Karpas-422 (cell line): ENCODE measurements around the gene CACNA1H. TPM values are rescaled to one million over a fixed set of nuclear protein-coding genes. Genes with fewer than 3 reads are reported as not detected.

Experiments used
- DNase-seq: peaks from one replicate; pipeline ENCODE4 v3.0.0-alpha.2; 2015
- H2AFZ ChIP-seq: fragments of 200-600 bp; sonication (generic); 2 replicates; pipeline ENCODE4 v1.6.1; 2014; ENCODE audit warnings: antibody characterized with exemption, low read length, mixed read lengths
- H3K27ac ChIP-seq: fragments of 200-600 bp; sonication (generic); 2 replicates; pipeline ENCODE4 v1.5.1; 2014; ENCODE audit warnings: mild to moderate bottlenecking, low read length, moderate library complexity
- H3K27me3 ChIP-seq: fragments of 200-600 bp; sonication (generic); 2 replicates; pipeline ENCODE4 v1.6.1; 2014; ENCODE audit warnings: low read length, mixed read lengths
- H3K36me3 ChIP-seq: fragments of 200-600 bp; sonication (generic); 2 replicates; pipeline ENCODE4 v1.6.1; 2014; ENCODE audit warnings: low read length, mixed read lengths; ENCODE audit not compliant: insufficient read depth
- H3K4me1 ChIP-seq: fragments of 200-600 bp; sonication (generic); 2 replicates; pipeline ENCODE4 v1.6.1; 2014; ENCODE audit warnings: mild to moderate bottlenecking, low read length, mixed read lengths
- H3K4me2 ChIP-seq: fragments of 200-600 bp; sonication (generic); 2 replicates; pipeline ENCODE4 v1.6.1; 2014; ENCODE audit warnings: low read length, low read depth, mild to moderate bottlenecking; ENCODE audit not compliant: poor library complexity, severe bottlenecking
- H3K4me3 ChIP-seq: fragments of 200-600 bp; sonication (generic); 2 replicates; pipeline ENCODE4 v1.5.1; 2014; ENCODE audit warnings: mild to moderate bottlenecking, antibody characterized with exemption, low read length, mixed read lengths
- H3K79me2 ChIP-seq: fragments of 200-600 bp; sonication (generic); 2 replicates; pipeline ENCODE4 v1.6.1; 2014; ENCODE audit warnings: mild to moderate bottlenecking, low read length, mixed read lengths
- H3K9ac ChIP-seq: fragments of 200-600 bp; sonication (generic); 2 replicates; pipeline ENCODE4 v1.6.0; 2014; ENCODE audit warnings: low read length
- H3K9me2 ChIP-seq: fragments of 200-600 bp; sonication (generic), shearing (Covaris generic); replicated peaks from 2 replicates; pipeline ENCODE4 v1.6.0; 2014; ENCODE audit warnings: mild to moderate bottlenecking, low read length, moderate library complexity; ENCODE audit not compliant: insufficient read depth
- H3K9me3 ChIP-seq: fragments of 300-700, 200-600 bp; sonication (generic); 2 replicates; pipeline ENCODE4 v1.6.1; 2014; ENCODE audit warnings: low read length, mixed read lengths
- H4K20me1 ChIP-seq: fragments of 200-600 bp; sonication (generic); 2 replicates; pipeline ENCODE4 v1.6.1; 2014; ENCODE audit warnings: mild to moderate bottlenecking, antibody characterized with exemption, low read length, low read depth; ENCODE audit not compliant: insufficient read depth
- total RNA-seq: library from RNA; depleted of rRNA; stranded (reverse); fragments of >200 nt; shearing (Covaris generic); gene quantifications from 2 replicates; pipeline ENCODE4 v1.2.3, GENCODE V29; 2014; ENCODE audit warnings: low replicate concordance

Gene CACNA1H
- total RNA-seq, 1 experiment from 2014 or later: not detected

DNA sequence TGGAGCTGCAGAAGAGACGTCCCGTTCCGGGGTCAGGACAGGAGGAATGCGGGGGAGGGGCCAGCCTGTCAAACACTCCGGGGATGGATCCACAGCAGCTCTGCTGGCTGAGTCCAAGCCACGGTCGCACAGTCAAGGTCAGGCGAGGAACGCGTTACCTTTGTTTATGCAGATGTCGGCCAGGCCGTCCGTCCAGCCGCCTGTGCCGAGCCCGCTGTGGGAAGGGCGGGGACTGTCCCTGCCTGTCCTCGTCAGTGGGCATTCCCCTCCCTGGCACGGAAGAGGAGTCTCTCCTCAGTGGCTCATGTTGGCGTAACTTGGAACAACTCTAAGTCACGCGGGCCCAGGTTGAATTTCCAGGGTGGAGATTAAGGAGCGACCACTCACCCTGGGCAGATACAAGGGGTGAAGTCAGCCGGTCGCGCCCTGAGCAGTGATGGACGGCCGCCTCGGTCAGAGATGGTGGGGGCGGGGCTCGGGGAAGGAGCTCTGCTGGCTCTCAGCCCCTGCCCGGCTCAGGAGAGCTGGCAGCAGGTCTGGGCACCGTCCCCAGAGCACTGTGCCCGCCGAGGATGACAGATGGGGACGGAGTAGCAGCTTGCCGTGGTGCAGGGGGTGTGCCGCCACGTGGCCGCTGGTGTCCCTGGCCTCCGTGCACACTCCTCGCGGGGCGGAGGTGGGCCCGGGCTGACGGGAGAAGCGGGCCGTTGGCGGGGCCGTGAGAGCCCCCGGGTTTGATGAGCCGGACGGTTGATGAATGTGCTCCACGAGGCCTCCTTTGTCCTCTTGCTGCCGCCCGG is 7.3 kb downstream of the CACNA1H start:
- no peak for DNase-seq
- Histone ChIP-seq H3K27ac (no peak overlapping the region), H4K20me1 (no peaks in the 10 kb centered on the region), H3K9me3 (no peaks in the 10 kb centered on the region), H3K4me3 (no peak overlapping the region), H3K9ac (no peak overlapping the region), H3K27me3 (no peaks in the 10 kb centered on the region), H3K36me3 (no peaks in the 10 kb centered on the region), H2AFZ (no peak overlapping the region), H3K79me2 (no peaks in the 10 kb centered on the region), H3K4me2 (no peak overlapping the region), H3K4me1 (no peaks in the 10 kb centered on the region), H3K9me2 (no peaks in the 10 kb centered on the region)

DNA sequence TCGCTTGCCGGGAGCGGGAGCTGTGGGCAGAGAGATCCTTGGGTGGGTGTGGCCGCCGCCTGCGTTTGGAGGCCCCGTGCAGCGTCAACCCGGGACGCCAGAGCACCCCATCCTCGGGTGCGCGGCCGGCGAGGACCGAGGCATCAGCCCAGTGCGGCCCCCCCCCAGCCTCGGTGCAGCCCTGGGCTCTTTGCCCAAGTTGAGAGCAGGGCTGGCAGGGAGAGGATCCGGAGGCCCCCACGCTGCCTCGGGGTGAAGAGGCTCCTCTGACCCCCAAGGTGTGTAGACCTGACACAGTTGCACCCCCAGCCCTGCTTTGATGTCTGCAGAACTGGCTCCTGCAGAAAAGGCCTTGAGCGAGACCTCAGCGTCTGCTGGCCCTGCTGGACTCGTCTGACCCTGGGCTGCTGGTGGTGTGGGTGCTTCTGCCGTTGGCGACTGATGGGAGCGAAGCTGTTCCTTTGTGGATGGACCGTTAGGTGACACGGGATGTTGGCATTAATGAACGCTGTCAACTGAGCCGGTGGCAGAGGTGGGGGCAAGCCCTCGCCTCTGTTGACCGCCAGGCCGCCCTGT is 8.0 kb downstream of the CACNA1H start:
- H3K4me2 ChIP-seq: no peak overlapping the region
- no peak overlapping the region for H3K4me3 ChIP-seq
- no peaks in the 10 kb centered on the region for H3K9me2 ChIP-seq
- no peaks in the 10 kb centered on the region for H3K9me3 ChIP-seq
- H3K36me3 ChIP-seq: no peaks in the 10 kb centered on the region
- no peaks in the 10 kb centered on the region for H4K20me1 ChIP-seq
- H2AFZ ChIP-seq: no peak overlapping the region
- no peak overlapping the region for H3K9ac ChIP-seq
- no peaks in the 10 kb centered on the region for H3K27me3 ChIP-seq
- no peaks in the 10 kb centered on the region for H3K4me1 ChIP-seq
- H3K79me2 ChIP-seq: no peaks in the 10 kb centered on the region
- DNase-seq: no peak
- H3K27ac ChIP-seq: no peak overlapping the region

DNA sequence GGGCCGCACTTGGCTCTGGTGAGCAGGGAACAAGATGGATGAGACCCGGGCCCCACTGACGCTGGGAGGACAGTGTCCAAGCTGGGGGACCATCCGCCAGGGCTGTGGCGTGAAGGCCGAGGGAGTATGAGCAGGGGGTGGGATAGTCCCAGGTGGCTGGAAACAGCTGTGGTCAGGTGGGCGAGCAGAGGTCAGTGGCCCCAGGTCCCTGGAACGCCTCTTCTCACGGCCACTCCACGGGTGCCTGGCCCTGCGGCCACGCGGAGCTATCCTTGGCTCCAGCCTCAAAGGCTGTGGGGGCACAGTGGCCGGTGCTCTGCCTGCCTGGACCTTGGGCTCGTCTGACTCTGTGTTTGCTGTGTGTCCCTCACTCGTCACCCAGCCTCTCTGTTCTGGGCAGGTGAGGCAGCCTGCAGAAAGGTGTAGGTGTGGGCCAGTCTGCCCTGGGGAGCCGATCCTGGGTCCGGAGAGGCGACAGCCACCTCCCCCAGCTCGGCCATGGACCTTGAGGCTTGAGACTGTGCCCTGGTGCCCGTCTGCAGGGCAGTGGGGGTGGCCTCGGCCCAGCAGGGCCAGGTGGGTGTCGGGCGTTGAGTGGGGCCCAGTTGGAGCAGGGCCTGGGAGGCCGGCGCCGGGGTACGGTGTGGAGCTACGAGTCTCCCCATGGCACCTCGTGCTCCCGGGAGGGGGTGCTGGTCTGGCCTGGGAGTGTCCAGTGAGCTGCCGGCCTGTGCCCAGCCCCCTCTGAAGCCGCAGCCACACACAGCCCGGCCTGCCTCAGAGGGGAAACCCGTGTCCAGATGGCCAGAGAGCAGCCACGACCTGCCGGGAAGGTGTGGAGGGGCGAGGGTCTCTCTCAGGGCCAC is 10.0 kb downstream of the CACNA1H start:
- no peaks in the 10 kb centered on the region for H4K20me1 ChIP-seq
- no peaks in the 10 kb centered on the region for H3K9me2 ChIP-seq
- H2AFZ ChIP-seq: no peak overlapping the region
- no peaks in the 10 kb centered on the region for H3K79me2 ChIP-seq
- no peak overlapping the region for H3K27ac ChIP-seq
- H3K4me2 ChIP-seq: no peak overlapping the region
- H3K27me3 ChIP-seq: no peaks in the 10 kb centered on the region
- H3K9me3 ChIP-seq: no peaks in the 10 kb centered on the region
- no peak overlapping the region for H3K4me3 ChIP-seq
- no peak overlapping the region for H3K9ac ChIP-seq
- H3K36me3 ChIP-seq: no peaks in the 10 kb centered on the region
- no peaks in the 10 kb centered on the region for H3K4me1 ChIP-seq
- no peak for DNase-seq

DNA sequence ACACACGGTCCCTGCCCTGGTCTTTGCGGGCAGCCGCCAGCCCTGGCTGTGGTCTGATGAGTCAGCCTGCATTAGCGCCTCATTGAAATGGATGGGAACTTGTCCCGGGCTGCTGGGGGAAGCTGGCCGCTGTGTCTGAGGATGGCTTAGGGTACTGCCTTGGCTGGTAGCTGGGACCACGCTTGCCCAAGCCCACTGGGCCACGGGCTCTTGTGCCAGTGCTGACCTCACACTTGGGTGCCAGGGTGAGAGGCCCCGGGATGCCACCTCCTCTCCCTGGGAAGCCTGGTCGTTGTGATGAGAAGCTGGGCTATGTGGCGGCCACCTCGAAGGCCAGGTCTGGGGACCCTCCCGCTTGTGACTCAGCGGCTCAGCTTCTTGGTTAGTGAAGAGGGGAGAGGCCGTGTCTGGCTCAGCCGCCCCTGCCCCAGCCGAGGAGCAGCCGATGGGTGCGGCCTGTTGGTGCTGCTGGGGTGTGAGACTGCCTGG is 10.7 kb downstream of the CACNA1H start:
- H3K79me2 ChIP-seq: no peaks in the 10 kb centered on the region
- H3K9me3 ChIP-seq: no peaks in the 10 kb centered on the region
- no peaks in the 10 kb centered on the region for H3K4me1 ChIP-seq
- H3K9ac ChIP-seq: no peak overlapping the region
- no peaks in the 10 kb centered on the region for H3K9me2 ChIP-seq
- H4K20me1 ChIP-seq: no peaks in the 10 kb centered on the region
- no peak overlapping the region for H3K4me3 ChIP-seq
- no peak overlapping the region for H2AFZ ChIP-seq
- H3K27me3 ChIP-seq: no peaks in the 10 kb centered on the region
- DNase-seq: no peak
- H3K27ac ChIP-seq: no peak overlapping the region
- H3K36me3 ChIP-seq: no peaks in the 10 kb centered on the region
- H3K4me2 ChIP-seq: no peak overlapping the region

DNA sequence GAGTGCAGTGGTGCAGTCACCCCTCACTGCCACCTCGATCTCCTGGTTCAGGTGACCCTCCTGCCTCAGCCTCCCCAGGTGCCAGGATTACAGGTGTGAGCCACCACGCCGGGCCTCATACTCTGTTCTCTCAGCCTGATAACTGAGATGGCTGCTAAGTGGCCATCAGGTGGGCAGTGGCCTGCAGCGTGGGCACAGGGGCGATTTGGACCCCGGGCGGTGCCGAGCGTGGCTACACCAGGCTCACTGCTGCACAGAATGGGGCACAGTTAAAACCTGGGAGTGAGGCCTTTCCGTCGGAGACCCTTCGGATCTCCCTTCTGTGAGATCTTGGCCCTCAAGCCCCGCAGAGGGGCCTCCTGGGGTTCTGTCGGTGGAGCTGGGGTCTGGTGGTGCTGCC is 11.5 kb downstream of the CACNA1H start:
- no peaks in the 10 kb centered on the region for H3K9me2 ChIP-seq
- H3K4me1 ChIP-seq: no peaks in the 10 kb centered on the region
- H3K9me3 ChIP-seq: no peaks in the 10 kb centered on the region
- no peak overlapping the region for H3K4me2 ChIP-seq
- H4K20me1 ChIP-seq: no peaks in the 10 kb centered on the region
- H2AFZ ChIP-seq: no peak overlapping the region
- H3K27me3 ChIP-seq: no peaks in the 10 kb centered on the region
- H3K36me3 ChIP-seq: no peaks in the 10 kb centered on the region
- H3K27ac ChIP-seq: no peak overlapping the region
- H3K4me3 ChIP-seq: no peak overlapping the region
- DNase-seq: no peak
- H3K9ac ChIP-seq: no peak overlapping the region
- no peaks in the 10 kb centered on the region for H3K79me2 ChIP-seq

DNA sequence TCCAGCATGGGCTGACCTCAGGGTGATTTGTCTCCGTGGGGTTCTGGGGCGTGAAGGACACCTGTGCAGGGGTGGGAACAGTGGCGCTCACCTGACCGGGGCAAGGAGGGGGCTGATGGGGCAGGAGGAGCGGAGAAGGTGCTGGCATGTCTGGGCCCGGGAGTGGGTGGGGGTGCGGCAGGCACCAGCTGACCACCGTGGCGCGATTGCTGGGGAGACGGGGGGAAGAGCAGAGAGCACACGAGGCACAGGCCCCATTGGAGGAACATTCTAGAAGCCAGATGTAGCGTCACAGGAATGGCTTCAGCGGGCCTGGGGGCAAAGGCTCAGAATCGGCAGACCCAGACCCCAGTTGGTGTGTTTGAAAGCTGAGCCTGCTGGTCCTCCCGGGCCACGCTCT is 12.1 kb downstream of the CACNA1H start:
- Histone ChIP-seq H3K27me3 (no peaks in the 10 kb centered on the region), H3K9ac (no peak overlapping the region), H3K4me2 (no peak overlapping the region), H3K4me1 (no peaks in the 10 kb centered on the region), H3K36me3 (no peaks in the 10 kb centered on the region), H3K9me2 (no peaks in the 10 kb centered on the region), H3K9me3 (no peaks in the 10 kb centered on the region), H3K79me2 (no peaks in the 10 kb centered on the region), H2AFZ (no peak overlapping the region), H3K4me3 (no peak overlapping the region), H4K20me1 (no peaks in the 10 kb centered on the region), H3K27ac (no peak overlapping the region)
- no peak for DNase-seq

DNA sequence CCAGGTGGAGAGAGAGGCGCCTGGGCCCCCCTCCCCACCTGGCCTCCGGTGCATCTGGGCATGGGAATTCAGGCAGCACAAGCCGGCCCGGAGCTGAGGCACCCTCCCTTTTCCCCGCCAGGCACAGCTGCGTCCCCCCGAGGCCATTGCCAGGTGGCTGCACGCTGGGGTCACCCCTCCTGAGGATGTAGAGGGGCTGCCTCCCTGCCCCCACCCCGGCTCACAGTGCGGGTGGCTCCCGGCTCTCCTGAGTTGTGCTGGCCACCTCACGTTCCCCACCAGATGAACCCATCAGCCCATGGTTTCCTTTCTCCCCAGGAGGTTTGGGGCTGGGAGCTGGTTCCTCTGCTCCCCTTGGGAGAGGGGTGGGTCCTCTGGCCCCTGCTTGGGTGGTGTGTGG is 12.6 kb downstream of the CACNA1H start:
- no peaks in the 10 kb centered on the region for H3K36me3 ChIP-seq
- H3K79me2 ChIP-seq: no peaks in the 10 kb centered on the region
- H3K4me1 ChIP-seq: no peaks in the 10 kb centered on the region
- DNase-seq: no peak
- H3K4me3 ChIP-seq: no peak overlapping the region
- no peak overlapping the region for H2AFZ ChIP-seq
- H3K9me3 ChIP-seq: no peaks in the 10 kb centered on the region
- H3K27me3 ChIP-seq: no peaks in the 10 kb centered on the region
- H3K9ac ChIP-seq: no peak overlapping the region
- H4K20me1 ChIP-seq: no peaks in the 10 kb centered on the region
- no peak overlapping the region for H3K4me2 ChIP-seq
- no peaks in the 10 kb centered on the region for H3K9me2 ChIP-seq
- H3K27ac ChIP-seq: no peak overlapping the region
